Esophagus squamous epithelium (tissue), 5 donors: ENCODE data around the gene OBP2B. TPM values are rescaled to one million over a fixed set of nuclear protein-coding genes. Genes with fewer than 3 reads are reported as not detected.

Source experiments
- DNase-seq: peaks from one replicate; lab custom pipeline; 2025; lab: John Stamatoyannopoulos, UW
- H3K27ac ChIP-seq, 4 donors: fragments of 200-600 bp; sonication (generic); one replicate each; pipeline ENCODE4 v1.5.1; 2016 to 2019; ENCODE audit warnings: mild to moderate bottlenecking in 1 of 4
- H3K27me3 ChIP-seq, 4 donors: fragments of 200-600 bp; sonication (generic); 1 replicate in 3 of 4; 2 replicates in 1 of 4; pipeline versions ENCODE4 v1.5.1 to v1.6.0; 2017 to 2021; ENCODE audit warnings: antibody characterized with exemption in 1 of 4
- H3K36me3 ChIP-seq, 3 donors: fragments of 200-600 bp; sonication (generic); one replicate each; pipeline ENCODE4 v1.5.1; 2016 to 2019
- H3K4me1 ChIP-seq, 3 donors: fragments of 200-600 bp; sonication (generic); one replicate each; pipeline ENCODE4 v1.5.1; 2017 to 2019
- H3K4me3 ChIP-seq, 4 donors: fragments of 200-600 bp; sonication (generic); 1 replicate in 3 of 4; 2 replicates in 1 of 4; pipeline ENCODE4 v1.5.1; 2016 to 2019; ENCODE audit warnings: mild to moderate bottlenecking in 2 of 4, moderate library complexity in 1 of 4
- H3K9me3 ChIP-seq, 3 donors: fragments of 200-600 bp; sonication (generic); one replicate each; pipeline ENCODE4 v1.5.1; 2016 to 2019
- POLR2A ChIP-seq, 4 donors: fragments of 450-650 bp; IDR thresholded peaks; one replicate each; pipeline ENCODE4 v1.6.1; 2017; ENCODE audit warnings: antibody characterized with exemption in 4 of 4, mild to moderate bottlenecking in 4 of 4, moderate library complexity in 3 of 4
- WGBS, 2 donors: methylation state at CpG; one replicate each; pipeline ENCODE4 v1.1.5; 2018; 5-methylcytosine and 5-hydroxymethylcytosine counted together
- intact Hi-C: fragments of 100-400 bp; cut with DNase I; formaldehyde crosslinking; loops from one replicate; pipeline ENCODE4 v1.15.0; 2022
- total RNA-seq, 4 donors: library from RNA; depleted of rRNA; stranded (reverse); fragments of >200 nt; gene quantifications; one replicate each; pipeline ENCODE4 v1.1.0, GENCODE V29; 2016
- TF ChIP-seq, protein P1 (sequence below), 6 experiments: fragments of 450-650 bp in 4 of 6; fragments of 200-600 bp in 2 of 6; sonication (generic) in 2 of 6; IDR thresholded peaks; one replicate each; pipeline ENCODE4 v1.5.1; 2016 to 2019; ENCODE audit warnings: antibody characterized with exemption in 6 of 6, mild to moderate bottlenecking in 4 of 6, moderate library complexity in 4 of 6
- donor health status: DM: yes; HTN: yes; CAD: no.

The OBP2B gene
- total RNA-seq, 4 donors from 2014 or later, result not detected

DNA sequence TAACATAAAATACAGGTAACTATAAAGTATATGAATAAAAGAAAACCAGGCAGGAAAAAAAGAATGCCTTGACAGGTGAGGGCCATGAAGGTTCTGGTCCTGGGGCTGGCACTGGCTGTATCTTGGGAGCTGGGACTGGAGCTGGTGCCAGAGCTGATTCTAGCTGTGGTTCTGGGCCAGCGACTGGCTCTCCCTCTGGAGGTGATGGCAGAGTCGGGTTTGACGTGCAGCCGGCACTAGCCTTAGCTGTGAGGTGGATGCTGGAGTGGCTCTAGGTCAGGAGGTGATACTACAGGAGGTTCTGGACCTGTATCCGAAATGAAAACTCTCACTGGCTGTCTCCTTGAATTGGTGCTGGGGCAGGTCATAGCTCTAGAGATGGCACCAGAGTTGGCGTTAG lies 22.3 kb downstream of the OBP2B start:
- WGBS, 2 donors, result 95 to 96% methylated on average over 3 to 5 of the region's 6 CpGs
- intact Hi-C loops, result loop anchor here (5.0 kb wide), 1 partner anchor 136 kb away; no protein-coding TSS in a partner anchor
- H3K27me3 ChIP-seq, result peaks cover 0 to 47% (median 0%) of the 10 kb centered on the region in 4 donors

DNA sequence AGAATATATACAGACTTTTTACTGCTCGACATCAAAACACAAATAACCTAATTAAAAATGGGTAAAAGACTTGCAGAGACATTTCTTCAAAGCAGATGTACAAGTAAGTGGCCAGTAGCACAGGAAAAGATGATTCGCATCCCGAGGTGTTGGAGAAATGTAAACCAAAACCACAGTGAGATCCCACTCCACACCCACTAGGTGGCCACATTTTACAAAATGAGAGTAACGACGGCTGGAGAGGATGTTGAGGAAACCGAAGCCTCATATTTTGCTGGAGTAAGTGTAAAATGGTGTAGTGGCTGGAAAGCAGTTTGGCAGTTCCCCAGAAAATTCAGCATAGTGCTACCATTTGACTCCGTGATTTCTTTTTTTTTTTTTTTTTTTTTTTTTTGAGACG lies 24.1 kb downstream of the OBP2B start:
- Histone ChIP-seq H3K27me3 (peaks cover 0 to 45% (median 0%) of the 10 kb centered on the region in 4 donors), H3K4me1 (peaks cover 0 to 15% (median 5%) of the 10 kb centered on the region in 3 donors), H3K9me3 (no peaks in the 10 kb centered on the region), H3K27ac (no peak overlapping the region), H3K4me3 (no peak overlapping the region), H3K36me3 (no peaks in the 10 kb centered on the region)
- no peak for TF ChIP-seq POLR2A (IDR thresholded peaks at IDR 0.05)
- TF ChIP-seq, protein P1, sequence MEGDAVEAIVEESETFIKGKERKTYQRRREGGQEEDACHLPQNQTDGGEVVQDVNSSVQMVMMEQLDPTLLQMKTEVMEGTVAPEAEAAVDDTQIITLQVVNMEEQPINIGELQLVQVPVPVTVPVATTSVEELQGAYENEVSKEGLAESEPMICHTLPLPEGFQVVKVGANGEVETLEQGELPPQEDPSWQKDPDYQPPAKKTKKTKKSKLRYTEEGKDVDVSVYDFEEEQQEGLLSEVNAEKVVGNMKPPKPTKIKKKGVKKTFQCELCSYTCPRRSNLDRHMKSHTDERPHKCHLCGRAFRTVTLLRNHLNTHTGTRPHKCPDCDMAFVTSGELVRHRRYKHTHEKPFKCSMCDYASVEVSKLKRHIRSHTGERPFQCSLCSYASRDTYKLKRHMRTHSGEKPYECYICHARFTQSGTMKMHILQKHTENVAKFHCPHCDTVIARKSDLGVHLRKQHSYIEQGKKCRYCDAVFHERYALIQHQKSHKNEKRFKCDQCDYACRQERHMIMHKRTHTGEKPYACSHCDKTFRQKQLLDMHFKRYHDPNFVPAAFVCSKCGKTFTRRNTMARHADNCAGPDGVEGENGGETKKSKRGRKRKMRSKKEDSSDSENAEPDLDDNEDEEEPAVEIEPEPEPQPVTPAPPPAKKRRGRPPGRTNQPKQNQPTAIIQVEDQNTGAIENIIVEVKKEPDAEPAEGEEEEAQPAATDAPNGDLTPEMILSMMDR (IDR thresholded peaks at IDR 0.05), result peak; percentile 46 to 78 (median 68)
- intact Hi-C loops, result loop anchor here (5.0 kb wide), 1 partner anchor 137 kb away; no protein-coding TSS in a partner anchor
- 2 to 7% methylated on average over 6 to 7 of the region's 8 CpGs for WGBS, 2 donors
- no peak for DNase-seq

More for the DNA sequence above, 22.3 kb downstream of the OBP2B start:
- Histone ChIP-seq H3K27ac (no peak overlapping the region), H3K9me3 (no peaks in the 10 kb centered on the region), H3K36me3 (no peaks in the 10 kb centered on the region), H3K4me3 (no peak overlapping the region), H3K4me1 (peaks cover 0 to 15% (median 5%) of the 10 kb centered on the region in 3 donors)
- TF ChIP-seq POLR2A (IDR thresholded peaks at IDR 0.05), result no peak
- TF ChIP-seq, protein P1 (IDR thresholded peaks at IDR 0.05), result no peak
- DNase-seq, result no peak

DNA sequence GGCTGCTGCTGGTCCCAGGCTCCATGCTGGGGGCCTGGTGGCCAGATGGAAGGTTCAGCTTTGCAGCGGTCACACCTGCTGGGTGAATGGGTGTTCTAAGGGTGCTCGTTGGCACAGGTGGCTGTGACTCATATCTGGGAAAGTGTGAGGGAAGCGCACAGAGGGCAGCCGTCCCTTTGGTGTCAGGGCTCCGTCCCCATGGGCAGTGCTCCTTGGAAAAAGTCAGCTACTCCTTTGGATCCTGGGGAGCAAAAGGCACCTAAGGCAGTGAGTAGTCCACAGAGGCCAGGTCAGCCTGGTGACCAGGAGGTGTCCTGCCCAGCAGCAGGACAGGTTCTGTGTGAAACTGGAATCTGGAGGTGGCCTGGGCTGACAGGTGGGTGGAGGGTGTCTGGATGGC lies 26.9 kb downstream of the OBP2B start:
- Histone ChIP-seq H3K4me1 (peaks cover 0 to 15% (median 5%) of the 10 kb centered on the region in 3 donors), H3K27ac (no peak overlapping the region), H3K27me3 (peaks cover 0 to 25% (median 0%) of the 10 kb centered on the region in 4 donors), H3K9me3 (no peaks in the 10 kb centered on the region), H3K36me3 (no peaks in the 10 kb centered on the region), H3K4me3 (no peak overlapping the region)
- DNase-seq, result no peak
- intact Hi-C loops, result no loop called here
- 0 to 64% methylated on average over 1 to 3 of the region's 5 CpGs for WGBS, 2 donors
- TF ChIP-seq, protein P1 (IDR thresholded peaks at IDR 0.05), result no peak
- no peak for TF ChIP-seq POLR2A (IDR thresholded peaks at IDR 0.05)

DNA sequence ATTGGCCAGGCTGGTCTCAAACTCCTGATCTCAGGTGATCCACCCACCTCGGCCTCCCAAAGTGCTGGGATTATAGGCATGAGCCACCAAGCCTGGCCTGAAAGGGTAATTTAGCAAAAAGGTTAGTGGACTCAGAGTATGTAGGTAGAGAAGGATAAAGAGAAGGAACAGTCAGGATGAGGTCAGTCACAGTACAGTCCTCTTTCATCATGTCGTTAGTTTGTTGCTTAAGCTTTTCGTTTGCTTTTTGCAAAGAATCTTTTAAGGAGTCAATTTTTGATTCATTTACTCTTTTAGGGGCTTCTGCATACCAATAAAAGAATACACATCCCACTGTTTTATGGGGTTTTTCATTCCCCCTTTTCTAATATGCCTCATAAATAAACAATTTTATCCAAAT lies 27.5 kb downstream of the OBP2B start:
- TF ChIP-seq POLR2A (IDR thresholded peaks at IDR 0.05), result no peak
- TF ChIP-seq, protein P1 (IDR thresholded peaks at IDR 0.05), result no peak
- WGBS, 2 donors, result 55 to 81% methylated on average over 2 to 3 of the region's 3 CpGs
- intact Hi-C loops, result no loop called here

DNA sequence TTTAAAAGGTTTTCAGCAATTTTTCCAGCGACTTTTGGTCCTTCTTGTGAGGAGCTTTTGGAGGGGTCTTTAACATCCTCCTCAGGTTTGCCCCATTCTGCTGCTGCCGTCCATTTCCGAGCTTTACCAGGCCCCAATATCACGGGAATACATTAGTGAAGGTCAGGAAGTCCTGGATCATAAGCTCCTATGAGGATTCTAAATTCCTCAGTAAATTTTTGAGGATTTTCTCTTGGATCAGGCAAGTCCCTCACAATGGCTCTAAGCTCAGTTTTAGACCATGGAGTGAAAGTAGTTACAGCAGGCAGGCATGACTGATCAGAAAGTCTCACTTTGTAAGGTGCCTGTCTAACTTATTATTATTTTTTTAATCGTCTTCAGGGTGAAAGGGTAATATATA lies 28.1 kb downstream of the OBP2B start:
- Histone ChIP-seq H3K4me3 (no peak overlapping the region), H3K9me3 (no peaks in the 10 kb centered on the region), H3K27ac (no peak overlapping the region), H3K27me3 (peaks cover 0 to 34% (median 0%) of the 10 kb centered on the region in 4 donors), H3K36me3 (no peaks in the 10 kb centered on the region), H3K4me1 (peaks cover 0 to 13% (median 4%) of the 10 kb centered on the region in 3 donors)
- intact Hi-C loops, result no loop called here
- no peak for DNase-seq
- TF ChIP-seq, protein P1 (IDR thresholded peaks at IDR 0.05), result no peak
- no peak for TF ChIP-seq POLR2A (IDR thresholded peaks at IDR 0.05)
- 61 to 69% methylated on average over 3 to 5 of the region's 5 CpGs for WGBS, 2 donors

More for the DNA sequence above, 27.5 kb downstream of the OBP2B start:
- no peak overlapping the region for H3K4me3 ChIP-seq
- DNase-seq, result no peak
- H3K27ac ChIP-seq, result no peak overlapping the region
- peaks cover 0 to 15% (median 5%) of the 10 kb centered on the region in 3 donors for H3K4me1 ChIP-seq
- no peaks in the 10 kb centered on the region for H3K36me3 ChIP-seq
- peaks cover 0 to 28% (median 0%) of the 10 kb centered on the region in 4 donors for H3K27me3 ChIP-seq
- no peaks in the 10 kb centered on the region for H3K9me3 ChIP-seq
